NCI-H446 treated with DMSO at 0.1 percent for 48 hours (cell line): ENCODE data around the gene TSHZ2.
"Not testable (repeated sequence)": the region's sequence is repeated elsewhere in the genome, so short reads cannot be mapped to it uniquely, and the experiment has no call there.

Source experiments
- DNase-seq: peaks from one replicate; lab custom pipeline; 2025; lab: John Stamatoyannopoulos, UW

TSHZ2 gene

DNA sequence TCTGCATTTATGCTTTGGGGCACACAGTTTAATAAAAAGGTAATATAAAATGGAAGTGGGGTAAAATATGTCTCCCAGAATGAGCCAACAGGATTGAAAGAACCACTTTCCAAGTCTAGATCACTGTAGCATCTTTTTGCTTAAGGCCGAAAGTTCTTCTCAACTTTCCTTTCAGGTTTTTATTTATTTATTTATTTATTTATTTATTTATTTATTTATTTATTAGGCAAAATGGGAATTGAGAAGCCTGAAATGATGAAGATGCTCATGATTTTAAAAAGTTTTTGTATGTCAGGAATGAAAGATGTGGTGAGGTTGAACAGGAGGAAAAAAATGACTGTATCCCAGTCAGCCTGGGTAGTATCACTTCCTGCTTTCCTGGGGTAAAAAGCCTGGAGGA is 24.0 kb downstream of the TSHZ2 start:
- DNase-seq = no peak

DNA sequence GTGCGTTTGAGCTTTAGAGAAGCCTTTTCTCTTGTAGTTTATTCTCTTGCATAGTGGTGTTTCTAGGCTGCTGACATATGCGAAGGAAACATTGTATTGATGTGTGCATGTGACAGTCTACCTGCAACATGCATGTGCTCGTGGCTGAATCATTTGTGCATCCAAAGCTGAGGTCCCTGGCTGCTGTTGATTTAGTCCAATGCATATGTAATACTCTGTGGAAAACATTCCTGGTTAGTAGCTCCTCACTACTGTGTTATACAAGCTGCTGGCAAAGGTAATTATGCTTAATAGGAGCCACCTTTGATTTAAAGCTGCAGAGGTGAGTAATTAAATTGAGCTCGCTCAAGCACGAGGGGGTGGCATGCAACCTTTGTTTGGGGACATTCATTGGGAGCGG is 24.5 kb downstream of the TSHZ2 start:
- no peak for DNase-seq

DNA sequence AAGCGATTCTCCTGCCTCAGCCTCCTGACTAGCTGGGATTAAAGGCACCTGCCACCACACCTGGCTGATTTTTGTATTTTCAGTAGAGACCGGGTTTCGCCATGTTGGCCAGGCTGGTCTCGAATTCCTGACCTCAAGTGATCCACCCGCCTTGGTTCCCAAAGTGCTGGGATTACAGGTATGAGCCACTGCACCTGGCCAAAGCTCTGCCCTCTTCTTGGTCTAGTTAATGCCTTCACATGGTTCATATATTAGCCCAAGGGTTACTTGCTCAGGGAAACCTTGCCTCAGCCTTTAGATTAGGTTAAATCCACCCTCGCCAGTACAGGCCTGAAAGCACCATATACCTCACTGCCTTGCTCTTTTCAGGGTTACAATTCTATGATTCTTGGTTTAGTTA is 26.1 kb downstream of the TSHZ2 start:
- no peak for DNase-seq

- no peak for DNase-seq
Observed at GRCh38 chr20:52999040-52999439, 26.9 kb downstream of the TSHZ2 start.

DNA sequence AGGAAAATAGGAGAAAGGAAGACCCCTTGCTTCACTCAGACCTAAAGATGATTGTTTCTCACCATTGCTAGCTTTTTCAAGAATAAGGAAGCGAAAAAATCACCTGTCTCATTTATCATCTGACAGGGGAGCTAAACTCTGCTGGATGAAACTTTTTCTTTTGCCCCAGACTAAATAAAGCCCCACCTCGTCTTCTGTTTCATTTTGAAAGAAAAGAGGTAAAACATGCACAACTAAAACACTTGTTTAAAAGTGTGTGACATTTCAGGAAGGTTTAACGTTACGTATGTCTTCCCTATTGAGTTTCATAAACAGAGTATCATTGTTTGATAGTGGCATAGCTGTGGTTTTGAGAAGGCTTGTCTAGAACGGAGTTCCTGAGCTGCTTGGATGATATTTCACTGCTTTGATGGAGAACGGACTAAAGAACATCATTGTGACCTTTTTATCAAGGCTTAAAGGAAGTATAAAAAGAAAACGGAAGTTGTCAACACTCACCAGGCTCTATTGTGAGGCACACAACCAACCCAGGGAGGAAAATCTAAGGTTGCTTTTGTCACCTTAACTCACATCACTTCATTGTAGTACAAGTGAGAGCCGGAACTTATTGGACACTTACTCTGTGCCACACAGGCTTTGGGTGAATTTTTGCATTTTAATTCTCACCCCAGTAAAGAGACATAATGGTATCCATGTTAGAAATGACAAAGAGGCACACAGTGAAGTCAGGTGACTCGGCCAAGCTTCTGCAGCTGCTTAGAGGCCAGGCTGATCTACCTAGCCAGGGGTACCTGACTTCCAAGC is 29.5 kb downstream of the TSHZ2 start:
- DNase-seq = no peak

DNA sequence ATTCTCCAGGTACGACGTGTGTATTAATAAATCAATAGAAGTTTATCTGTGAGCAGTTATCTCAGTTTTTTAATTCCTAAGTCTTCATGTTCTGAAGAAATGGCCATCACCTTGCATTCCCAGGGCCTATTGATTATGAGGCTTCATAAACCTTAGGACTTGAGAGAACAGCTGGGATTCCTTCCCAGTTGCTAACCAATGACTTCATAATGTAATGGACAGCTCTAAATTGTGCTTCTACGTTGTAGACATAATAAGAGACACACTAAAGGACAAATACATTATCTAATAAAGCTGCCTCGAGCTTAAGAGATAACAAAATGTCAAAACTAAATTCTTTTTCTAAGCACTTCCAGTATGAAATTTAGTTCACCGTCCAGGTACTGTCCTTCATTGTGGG is 30.6 kb downstream of the TSHZ2 start:
- DNase-seq = no peak

DNA sequence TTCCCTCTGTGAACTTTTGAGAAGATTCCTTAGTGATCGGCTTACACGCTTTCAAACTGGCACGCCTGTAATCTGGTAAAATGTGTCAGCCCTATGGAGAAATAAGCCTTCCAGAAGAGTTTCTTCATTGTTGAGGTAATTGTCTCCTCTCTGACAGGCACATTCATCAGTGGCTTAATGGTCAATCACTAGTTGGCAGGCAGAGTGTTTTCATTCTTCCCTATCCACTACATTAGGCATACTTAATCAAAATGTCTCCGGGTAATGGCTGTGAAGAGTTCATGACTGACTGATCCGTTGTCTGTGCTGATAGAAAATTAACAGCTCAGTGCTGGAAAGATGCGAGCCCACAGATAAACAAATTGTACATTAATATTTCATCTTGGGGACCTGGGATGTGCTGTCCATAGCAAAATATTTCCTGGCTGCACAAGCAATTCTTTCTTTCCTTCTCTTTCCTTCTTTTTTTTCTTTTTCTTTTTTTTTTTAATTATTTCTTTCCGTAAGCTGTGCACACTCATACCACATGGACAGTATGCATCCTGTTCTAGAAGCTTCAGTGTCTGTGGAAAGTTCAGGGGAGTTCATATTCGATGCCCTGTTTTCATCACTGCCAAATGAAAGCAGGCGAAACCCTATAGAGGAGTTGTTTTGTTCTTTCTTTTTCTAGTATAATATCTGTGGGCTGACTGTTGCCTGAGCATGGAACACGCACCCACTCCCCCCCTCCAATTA is 31.4 kb downstream of the TSHZ2 start:
- peak; percentile 94 for DNase-seq

- no peak for DNase-seq
Observed at GRCh38 chr20:53004267-53004813, 32.2 kb downstream of the TSHZ2 start.

GRCh38 chr20:53009979-53010735 is 38.0 kb downstream of the TSHZ2 start:
- no peak for DNase-seq

DNA sequence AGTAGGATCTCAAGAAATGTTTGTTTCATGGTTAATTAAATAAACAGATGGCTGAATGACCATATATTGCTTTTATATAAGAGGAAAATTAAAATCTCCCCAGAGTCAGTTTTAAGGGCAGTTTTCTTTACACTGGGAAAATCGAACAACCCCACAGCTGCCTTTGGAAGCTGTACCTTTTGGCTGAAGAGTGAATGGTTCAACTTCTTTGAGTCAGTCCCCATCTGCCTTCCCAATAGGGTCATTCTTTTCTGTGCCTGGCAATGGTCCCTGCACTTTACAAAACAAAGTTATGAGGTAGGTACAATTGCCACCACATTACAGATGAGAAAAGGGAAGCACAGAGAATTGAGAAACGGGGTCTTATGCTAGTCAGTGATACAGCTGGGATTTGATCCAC is 39.5 kb downstream of the TSHZ2 start:
- DNase-seq = no peak

- no peak for DNase-seq
Observed at GRCh38 chr20:53013183-53013582, 41.0 kb downstream of the TSHZ2 start.

DNA sequence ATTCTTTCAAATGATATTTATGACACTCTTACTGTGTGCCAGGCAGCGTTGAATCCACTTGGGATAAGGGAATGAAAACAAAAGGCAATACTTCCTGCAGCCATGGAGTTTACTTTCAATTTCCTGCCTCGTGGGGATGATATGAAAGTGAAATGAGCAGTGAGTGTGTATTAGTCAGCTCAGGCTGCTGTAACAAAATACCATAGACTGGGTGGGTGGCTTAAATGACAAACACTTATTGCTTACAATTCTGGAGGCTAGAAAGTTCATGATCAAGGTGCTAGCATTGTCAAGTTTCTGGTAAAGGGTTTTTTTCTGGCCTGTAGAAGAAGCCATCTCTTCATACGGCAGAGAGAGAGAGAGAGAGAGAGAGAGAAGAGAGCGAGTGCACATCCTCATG is 41.7 kb downstream of the TSHZ2 start:
- no peak for DNase-seq

- DNase-seq = no peak
Observed at GRCh38 chr20:53016071-53016470, 43.9 kb downstream of the TSHZ2 start.

DNA sequence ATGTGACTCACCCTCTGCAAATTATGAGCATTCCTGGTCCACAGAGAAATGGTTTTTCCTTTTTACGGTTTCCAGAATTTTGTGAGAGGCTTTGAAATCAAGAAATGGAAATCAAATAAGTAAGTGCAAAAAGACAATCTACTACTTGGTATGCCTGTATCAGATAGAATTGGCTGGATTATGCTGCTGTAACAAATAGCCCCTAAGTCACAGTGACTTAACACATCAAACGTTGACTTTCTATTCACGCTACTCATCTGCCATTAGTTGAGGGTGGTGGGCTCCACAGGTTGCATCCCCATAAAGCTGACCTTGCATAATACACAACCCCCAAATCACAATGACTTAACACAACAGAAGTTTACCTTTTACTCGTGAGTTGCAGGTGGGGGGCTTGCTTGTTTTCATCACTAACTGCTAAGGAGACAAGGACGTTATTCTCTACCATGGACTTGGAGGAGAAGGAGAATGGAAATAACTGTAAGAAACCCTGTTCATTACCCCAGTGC is 44.4 kb downstream of the TSHZ2 start:
- no peak for DNase-seq

DNA sequence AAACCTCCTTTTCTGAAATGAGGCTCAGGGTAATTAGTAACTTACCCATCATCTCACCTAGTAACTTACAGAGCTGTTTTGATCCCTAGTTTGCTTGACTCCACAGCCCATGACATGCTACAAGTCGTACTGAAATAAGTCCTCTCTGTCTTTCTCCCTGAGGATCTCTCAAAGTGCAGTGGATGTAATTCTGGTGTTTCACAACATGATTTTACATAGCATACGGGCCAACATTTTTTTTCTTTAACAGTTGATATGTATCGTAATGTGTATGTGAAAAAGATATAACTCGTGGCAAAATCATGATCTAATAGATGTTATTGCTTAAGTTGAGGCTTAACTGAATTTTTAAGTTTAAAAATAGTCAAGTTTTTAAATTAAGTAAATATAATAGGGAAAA is 45.0 kb downstream of the TSHZ2 start:
- no peak for DNase-seq

DNA sequence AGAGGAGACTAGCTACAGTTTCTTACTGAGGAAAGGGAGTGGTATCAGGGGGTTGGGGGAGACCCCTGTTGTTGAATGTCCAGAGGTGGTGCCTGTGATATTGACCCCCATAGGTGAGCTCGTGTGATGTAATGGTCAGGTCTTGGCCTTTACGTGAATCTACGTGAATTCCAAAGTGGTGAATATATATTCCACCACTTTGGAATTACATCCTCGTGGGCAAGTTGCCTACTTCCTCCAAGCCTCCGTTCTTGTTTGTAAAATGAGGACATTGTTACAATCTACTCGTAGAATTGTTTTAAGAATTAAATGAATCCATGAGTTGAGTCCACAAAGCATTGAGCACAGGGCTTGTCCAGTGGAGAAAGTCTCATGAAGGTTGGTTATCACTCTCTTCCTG is 47.3 kb downstream of the TSHZ2 start:
- DNase-seq = no peak

GRCh38 chr20:53020376-53020775 is 48.2 kb downstream of the TSHZ2 start:
- DNase-seq = no peak

- no peak for DNase-seq
Observed at GRCh38 chr20:53020834-53021233, 48.7 kb downstream of the TSHZ2 start.

GRCh38 chr20:53021934-53022333 is 49.8 kb downstream of the TSHZ2 start:
- DNase-seq = no peak

GRCh38 chr20:53023732-53024520 is 51.8 kb downstream of the TSHZ2 start:
- DNase-seq = no peak

DNA sequence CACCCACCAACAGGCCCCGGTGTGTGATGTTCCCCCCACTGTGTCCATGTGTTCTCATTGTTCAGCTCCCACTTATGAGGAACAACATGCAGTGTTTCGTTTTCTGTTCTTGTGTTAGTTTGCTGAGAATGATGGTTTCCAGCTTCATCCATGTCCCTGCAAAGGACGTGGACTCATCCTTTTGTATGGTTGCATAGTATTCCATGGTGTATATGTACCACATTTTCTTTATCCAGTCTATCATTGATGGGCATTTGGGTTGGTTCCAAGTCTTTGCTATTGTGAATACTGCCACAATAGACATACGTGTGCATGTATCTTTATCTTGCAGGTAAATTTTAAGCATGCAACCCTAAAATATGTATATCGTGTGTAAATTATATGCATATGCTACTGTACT is 52.5 kb downstream of the TSHZ2 start:
- DNase-seq = not testable (repeated sequence)

- no peak for DNase-seq
Observed at GRCh38 chr20:53027089-53027488, 54.9 kb downstream of the TSHZ2 start.
